Type B pancreatic cell (in vitro differentiated cells): ENCODE measurements around the gene TAS1R3. TPM values are rescaled to one million over a fixed set of nuclear protein-coding genes. Genes with fewer than 3 reads are reported as not detected.

Source experiments
- DNase-seq: peaks from one replicate; pipeline ENCODE4 v3.0.0; 2021; ENCODE audit warnings: mixed read lengths; ENCODE audit not compliant: unreplicated experiment; ENCODE audit errors: extremely low spot score
- H3K27ac Mint-ChIP-seq: 2 replicates; pipeline ENCODE4 v1.8.0; 2021; ENCODE audit warnings: mild to moderate bottlenecking, mixed read lengths
- H3K27me3 Mint-ChIP-seq: 2 replicates; pipeline ENCODE4 v1.8.0; 2021; ENCODE audit warnings: mixed read lengths
- H3K36me3 Mint-ChIP-seq: 2 replicates; pipeline ENCODE4 v1.8.0; 2021; ENCODE audit warnings: mixed read lengths
- H3K4me1 Mint-ChIP-seq: one replicate; pipeline ENCODE4 v1.8.0; 2021; ENCODE audit warnings: mixed read lengths; ENCODE audit not compliant: unreplicated experiment
- H3K4me3 Mint-ChIP-seq: 2 replicates; pipeline ENCODE4 v1.8.0; 2021; ENCODE audit warnings: mild to moderate bottlenecking, mixed read lengths
- H3K9me3 Mint-ChIP-seq: 2 replicates; pipeline ENCODE4 v1.8.0; 2021; ENCODE audit warnings: mixed read lengths
- total RNA-seq: library from RNA; stranded (reverse); gene quantifications from 2 replicates; pipeline ENCODE4 v1.2.1, GENCODE V29; 2021; ENCODE audit warnings: low replicate concordance
- TF ChIP-seq, protein P1 (sequence below): fragments of 200-600 bp; sonication (generic); conservative IDR thresholded peaks from 2 replicates; pipeline ENCODE4 v1.5.0; 2021; ENCODE audit warnings: antibody characterized with exemption, mild to moderate bottlenecking

The TAS1R3 gene
- total RNA-seq, 1 donor from 2014 or later, result 0.89 TPM

DNA sequence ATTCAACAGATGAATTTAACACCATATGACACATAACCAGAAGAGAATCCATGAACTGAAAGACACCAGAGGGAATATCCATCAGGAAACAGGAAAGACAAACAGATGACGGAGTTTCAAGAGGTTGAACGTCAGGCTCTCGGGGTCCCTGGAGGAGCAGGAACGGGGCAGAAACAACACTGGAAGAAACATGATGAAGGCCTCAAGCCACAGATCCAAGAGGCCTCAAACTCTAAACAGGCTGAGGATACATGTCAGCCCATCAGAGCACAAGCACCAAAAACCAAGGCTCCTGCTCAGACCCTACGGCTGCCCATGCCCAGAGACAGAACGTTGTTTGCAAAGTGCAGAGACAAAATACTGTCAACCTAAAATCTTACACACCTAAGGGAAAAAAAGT is 13.7 kb upstream of the TAS1R3 start:
- TF ChIP-seq, protein P1, sequence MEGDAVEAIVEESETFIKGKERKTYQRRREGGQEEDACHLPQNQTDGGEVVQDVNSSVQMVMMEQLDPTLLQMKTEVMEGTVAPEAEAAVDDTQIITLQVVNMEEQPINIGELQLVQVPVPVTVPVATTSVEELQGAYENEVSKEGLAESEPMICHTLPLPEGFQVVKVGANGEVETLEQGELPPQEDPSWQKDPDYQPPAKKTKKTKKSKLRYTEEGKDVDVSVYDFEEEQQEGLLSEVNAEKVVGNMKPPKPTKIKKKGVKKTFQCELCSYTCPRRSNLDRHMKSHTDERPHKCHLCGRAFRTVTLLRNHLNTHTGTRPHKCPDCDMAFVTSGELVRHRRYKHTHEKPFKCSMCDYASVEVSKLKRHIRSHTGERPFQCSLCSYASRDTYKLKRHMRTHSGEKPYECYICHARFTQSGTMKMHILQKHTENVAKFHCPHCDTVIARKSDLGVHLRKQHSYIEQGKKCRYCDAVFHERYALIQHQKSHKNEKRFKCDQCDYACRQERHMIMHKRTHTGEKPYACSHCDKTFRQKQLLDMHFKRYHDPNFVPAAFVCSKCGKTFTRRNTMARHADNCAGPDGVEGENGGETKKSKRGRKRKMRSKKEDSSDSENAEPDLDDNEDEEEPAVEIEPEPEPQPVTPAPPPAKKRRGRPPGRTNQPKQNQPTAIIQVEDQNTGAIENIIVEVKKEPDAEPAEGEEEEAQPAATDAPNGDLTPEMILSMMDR, result no peak
- no peak overlapping the region for H3K27ac Mint-ChIP-seq
- no peaks in the 10 kb centered on the region for H3K27me3 Mint-ChIP-seq
- no peaks in the 10 kb centered on the region for H3K9me3 Mint-ChIP-seq
- H3K4me1 Mint-ChIP-seq, result peaks cover 4% of the 10 kb centered on the region
- no peak for DNase-seq
- peak overlapping the region; percentile 17 for H3K4me3 Mint-ChIP-seq
- H3K36me3 Mint-ChIP-seq, result peaks cover 3% of the 10 kb centered on the region

DNA sequence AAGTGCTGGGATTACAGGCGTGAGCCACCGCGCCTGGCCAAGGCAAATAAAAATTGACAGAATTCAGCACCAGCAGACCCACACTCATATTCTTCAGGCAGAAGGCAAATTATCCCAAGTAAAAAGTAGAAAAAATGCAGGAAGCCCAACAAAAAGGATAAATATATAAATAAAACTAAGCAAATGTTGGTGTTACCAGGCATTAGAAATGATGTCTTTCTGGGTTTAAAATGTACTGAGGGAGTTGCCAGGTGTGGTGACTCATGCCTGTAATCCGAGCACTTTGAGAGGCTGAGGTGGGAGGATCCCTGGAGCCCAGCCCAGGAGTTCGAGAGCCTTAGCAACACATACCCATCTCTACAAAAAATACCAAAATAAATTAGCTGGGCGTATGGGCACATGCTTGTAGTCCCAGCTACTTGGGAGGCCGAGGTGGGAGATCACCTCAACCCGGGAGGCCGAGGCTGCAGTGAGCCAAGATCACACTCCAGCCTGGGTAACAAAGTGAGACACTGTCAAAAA is 12.9 kb upstream of the TAS1R3 start:
- TF ChIP-seq, protein P1, result no peak
- Mint-ChIP-seq H3K9me3 (no peaks in the 10 kb centered on the region), H3K27me3 (no peaks in the 10 kb centered on the region), H3K36me3 (peaks cover 3% of the 10 kb centered on the region), H3K27ac (peak overlapping the region; percentile 83), H3K4me3 (peak overlapping the region; percentile 44), H3K4me1 (peaks cover 5% of the 10 kb centered on the region)
- no peak for DNase-seq

DNA sequence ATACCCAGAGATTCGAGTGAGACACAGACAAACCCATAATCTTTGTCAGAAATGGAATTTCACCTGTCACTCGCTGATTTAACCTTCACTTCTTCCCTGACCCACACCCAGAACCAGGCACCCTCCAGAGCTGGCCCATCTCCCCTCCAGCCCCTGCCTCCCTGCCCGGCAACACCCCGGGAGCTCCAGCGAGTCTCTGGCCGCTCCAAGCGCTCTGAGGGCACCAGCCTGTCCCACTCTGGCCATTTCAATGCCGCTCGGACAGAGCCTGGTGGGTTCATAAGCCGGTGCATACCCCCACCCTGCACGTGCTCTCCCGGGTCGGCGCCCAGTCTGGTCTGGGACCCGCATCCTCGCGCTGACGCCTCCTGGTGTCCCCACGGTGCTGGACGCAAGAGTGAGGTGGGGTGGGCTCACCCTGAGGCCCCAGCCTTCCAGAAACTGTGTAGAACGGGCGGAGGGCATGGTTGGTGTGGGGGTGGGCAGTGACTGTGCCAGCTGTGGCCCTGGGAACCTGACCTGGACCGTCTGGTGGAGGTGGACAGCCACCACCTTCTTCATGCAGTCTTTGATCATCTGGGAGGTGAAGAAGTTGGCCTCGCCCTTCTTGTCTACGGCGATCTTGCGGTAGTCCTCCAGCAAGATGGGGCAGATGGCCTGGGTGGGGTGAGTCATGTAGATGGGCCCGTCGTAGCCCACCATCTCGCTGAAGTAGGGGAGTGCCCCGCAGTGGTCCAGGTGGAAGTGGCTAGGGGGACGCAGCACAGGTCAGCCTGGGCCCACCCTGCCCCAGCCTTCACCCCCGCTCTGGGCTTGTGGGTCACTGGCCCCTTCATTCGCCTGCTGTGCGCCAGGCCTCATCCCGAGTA is 12.1 kb upstream of the TAS1R3 start:
- Mint-ChIP-seq H3K27me3 (no peaks in the 10 kb centered on the region), H3K36me3 (no peaks in the 10 kb centered on the region), H3K4me1 (peaks cover 11% of the 10 kb centered on the region), H3K4me3 (no peak overlapping the region), H3K9me3 (no peaks in the 10 kb centered on the region), H3K27ac (peak overlapping the region; percentile 65)
- TF ChIP-seq, protein P1, result no peak
- DNase-seq, result no peak

DNA sequence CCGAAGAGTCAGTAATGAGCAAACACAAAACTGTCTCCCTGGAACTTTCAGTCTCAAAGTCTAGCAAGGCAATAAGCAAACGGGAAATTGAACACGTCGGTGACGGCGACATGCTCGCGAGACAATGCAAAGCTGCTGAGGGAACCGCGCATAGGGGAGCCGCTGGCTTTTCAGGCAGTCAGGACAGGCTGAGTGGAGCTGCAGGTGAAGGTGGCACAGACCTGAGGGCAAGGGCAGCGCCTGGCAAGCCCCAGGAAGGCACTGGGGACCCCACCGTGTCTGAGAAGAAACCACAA is 11.5 kb upstream of the TAS1R3 start:
- no peaks in the 10 kb centered on the region for H3K27me3 Mint-ChIP-seq
- peaks cover 11% of the 10 kb centered on the region for H3K4me1 Mint-ChIP-seq
- peak overlapping the region; percentile 65 for H3K27ac Mint-ChIP-seq
- TF ChIP-seq, protein P1, result no peak
- H3K9me3 Mint-ChIP-seq, result no peaks in the 10 kb centered on the region
- no peaks in the 10 kb centered on the region for H3K36me3 Mint-ChIP-seq
- DNase-seq, result no peak
- no peak overlapping the region for H3K4me3 Mint-ChIP-seq

DNA sequence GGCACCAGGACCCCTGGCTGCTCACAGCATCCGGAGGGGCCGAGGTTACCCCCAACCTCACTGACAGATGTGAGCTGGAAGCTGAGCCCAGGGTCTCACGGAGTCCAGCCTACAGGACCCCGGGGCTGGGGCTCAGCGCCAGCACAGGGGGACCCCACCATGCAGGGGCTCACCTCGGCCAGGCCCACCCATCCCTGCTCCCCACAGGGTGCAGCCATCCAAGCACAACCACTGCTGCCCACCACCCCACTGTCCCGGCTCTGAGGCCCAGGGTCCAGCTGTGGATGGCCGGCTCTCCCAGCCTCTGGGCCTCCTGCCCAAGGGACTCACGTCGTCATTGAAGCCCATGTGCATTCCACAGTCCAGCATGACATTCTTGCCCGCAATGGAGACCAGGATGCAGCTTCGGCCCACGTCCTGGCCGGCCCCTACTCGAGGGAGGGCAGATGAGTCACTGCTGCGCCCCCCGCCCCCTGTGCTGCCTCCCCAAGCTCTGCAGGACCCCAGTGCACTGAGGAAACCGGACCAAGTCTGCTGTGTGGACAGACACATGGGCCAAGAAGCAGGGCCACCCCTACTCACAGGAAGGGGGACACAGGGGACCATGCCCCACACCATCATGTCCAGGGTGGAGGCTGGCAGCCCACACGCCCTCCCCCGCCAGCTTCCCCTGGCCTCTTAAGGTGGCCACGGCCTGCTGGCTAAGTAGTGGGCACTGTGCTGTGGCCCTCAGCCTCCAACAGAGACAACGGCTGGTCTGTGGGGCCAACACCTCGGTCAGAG is 10.2 kb upstream of the TAS1R3 start:
- TF ChIP-seq, protein P1, result no peak
- H3K36me3 Mint-ChIP-seq, result no peaks in the 10 kb centered on the region
- H3K27ac Mint-ChIP-seq, result no peak overlapping the region
- H3K9me3 Mint-ChIP-seq, result no peaks in the 10 kb centered on the region
- no peaks in the 10 kb centered on the region for H3K27me3 Mint-ChIP-seq
- DNase-seq, result no peak
- no peak overlapping the region for H3K4me3 Mint-ChIP-seq
- H3K4me1 Mint-ChIP-seq, result peaks cover 11% of the 10 kb centered on the region
